Subcutaneous adipose tissue (tissue), 4 donors: Measurements from ENCODE around the gene ACOT7. TPM values are rescaled to one million over a fixed set of nuclear protein-coding genes. Genes with fewer than 3 reads are reported as not detected.

Source experiments
- CTCF ChIP-seq: fragments of 450-650 bp; IDR thresholded peaks from one replicate; pipeline ENCODE4 v1.5.1; 2016; ENCODE audit warnings: low read depth, mild to moderate bottlenecking, control low read depth, antibody characterized with exemption, moderate library complexity
- total RNA-seq, 4 donors: library from RNA; depleted of rRNA; stranded (reverse); fragments of >200 nt; gene quantifications; one replicate each; pipeline ENCODE4 v1.1.0, GENCODE V29; 2016

ACOT7 gene, protein sequence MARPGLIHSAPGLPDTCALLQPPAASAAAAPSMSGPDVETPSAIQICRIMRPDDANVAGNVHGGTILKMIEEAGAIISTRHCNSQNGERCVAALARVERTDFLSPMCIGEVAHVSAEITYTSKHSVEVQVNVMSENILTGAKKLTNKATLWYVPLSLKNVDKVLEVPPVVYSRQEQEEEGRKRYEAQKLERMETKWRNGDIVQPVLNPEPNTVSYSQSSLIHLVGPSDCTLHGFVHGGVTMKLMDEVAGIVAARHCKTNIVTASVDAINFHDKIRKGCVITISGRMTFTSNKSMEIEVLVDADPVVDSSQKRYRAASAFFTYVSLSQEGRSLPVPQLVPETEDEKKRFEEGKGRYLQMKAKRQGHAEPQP
- 10 to 100 TPM in 2 of 4 donors, 1 to 10 TPM in 2; 7.5 to 14.3 (median 9.8) TPM for total RNA-seq

- TF ChIP-seq CTCF = no peak
These were observed at the start of gene ACOT7 for GRCh38 chr1:6393400-6394187. Gene ACOT7, minus strand, starts transcription at chr1:6393767. Its CDS starts 368 bp downstream, at chr1:6393399.

- TF ChIP-seq CTCF = no peak
These were observed 48.0 kb upstream of the ACOT7 start for GRCh38 chr1:6441586-6441985.

DNA sequence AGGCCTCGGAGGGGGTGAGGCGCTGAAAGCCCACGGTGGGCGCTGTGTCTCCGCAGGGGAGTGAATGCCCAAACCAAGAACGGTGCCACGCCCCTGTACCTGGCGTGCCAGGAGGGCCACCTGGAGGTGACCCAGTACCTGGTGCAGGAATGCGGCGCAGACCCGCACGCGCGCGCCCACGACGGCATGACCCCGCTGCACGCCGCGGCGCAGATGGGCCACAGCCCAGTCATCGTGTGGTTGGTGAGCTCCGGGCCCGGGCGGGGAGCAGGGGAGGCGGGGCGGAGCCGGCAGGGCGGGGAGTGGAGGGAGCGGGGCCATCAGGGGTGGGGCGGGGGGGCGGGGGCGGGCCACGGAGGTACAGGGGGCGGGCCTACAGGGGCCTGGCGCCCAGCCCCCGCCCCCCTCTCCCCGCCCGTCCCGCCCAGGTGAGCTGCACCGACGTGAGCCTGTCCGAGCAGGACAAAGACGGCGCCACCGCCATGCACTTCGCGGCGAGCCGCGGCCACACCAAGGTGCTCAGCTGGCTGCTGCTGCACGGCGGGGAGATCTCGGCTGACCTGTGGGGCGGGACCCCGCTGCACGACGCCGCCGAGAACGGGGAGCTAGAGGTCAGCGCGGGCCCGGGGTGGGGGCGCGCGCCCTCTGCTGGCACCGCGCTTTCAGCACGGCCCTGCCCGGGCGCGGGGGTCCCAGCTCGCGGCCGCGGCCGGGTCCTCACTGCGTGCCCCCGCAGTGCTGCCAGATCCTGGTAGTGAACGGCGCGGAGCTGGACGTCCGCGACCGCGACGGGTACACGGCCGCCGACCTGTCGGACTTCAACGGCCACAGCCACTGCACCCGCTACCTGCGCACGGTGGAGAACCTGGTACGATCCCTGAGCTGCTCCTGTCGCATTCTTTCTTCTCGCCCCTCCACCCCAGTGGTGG lies 46.9 kb upstream of the ACOT7 start:
- TF ChIP-seq CTCF = no peak

DNA sequence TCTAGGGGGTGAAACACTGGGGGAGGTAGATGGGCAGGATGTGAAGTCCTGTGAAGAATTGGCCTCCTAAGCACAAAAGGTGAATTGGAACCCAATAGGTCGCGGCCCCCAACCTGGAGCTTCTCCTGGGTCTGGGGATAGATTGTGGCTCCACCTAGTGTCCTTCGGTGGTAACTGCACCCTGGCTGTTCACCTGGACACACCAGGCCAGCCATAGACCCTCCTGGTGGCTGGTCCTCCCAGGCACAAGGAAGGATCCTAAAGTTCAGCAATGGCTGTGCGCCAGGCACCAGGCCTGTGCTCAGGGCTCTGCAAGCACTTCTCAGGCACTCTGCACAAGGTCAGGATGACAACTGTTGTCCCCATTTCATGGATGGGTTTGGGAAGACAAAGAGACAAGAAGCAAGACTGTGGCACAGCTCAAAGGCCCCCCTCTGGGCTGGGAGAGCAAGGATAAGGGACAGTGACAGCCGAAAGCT lies 44.5 kb upstream of the ACOT7 start:
- TF ChIP-seq CTCF = no peak

- TF ChIP-seq CTCF = no peak
These were observed 42.0 kb upstream of the ACOT7 start for GRCh38 chr1:6435547-6435946.

DNA sequence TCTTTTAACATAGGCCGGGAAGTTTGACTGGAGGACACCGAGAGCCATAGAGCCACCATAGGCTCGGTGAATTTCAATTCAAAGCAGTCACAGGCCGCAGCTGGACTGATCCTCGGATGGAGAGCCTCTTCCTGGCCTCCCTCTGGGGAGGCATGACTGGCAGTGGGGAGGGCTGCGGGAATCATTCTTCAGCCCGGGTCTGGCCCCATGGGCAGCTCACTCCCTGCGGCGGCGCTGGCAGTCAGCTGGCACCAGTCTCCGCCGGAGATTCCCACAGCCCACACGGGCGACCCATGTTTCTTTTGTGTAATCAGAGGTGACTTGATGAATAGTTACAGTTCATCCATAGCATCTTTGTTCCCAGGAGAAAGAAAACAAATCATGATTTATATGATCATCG lies 41.6 kb upstream of the ACOT7 start:
- TF ChIP-seq CTCF = no peak
